ENCODE data around the gene DUT. TPM values are rescaled to one million over a fixed set of nuclear protein-coding genes. Genes with fewer than 3 reads are reported as not detected.

Gene DUT
- total RNA-seq, 2 donors from 2014 or later = 87.0 to 104 TPM

- no peak for TF ChIP-seq CTCF (IDR thresholded peaks at IDR 0.05)
- no peak for TF ChIP-seq POLR2A (IDR thresholded peaks at IDR 0.05)
- peak; percentile 8 for TF ChIP-seq POLR2AphosphoS5 (IDR thresholded peaks at IDR 0.05)
- H3K36me3 ChIP-seq = no peaks in the 10 kb centered on the region
Observed at GRCh38 chr15:48388016-48388851, 57.0 kb downstream of the DUT start.

GRCh38 chr15:48388910-48389309 is 57.7 kb downstream of the DUT start:
- WGBS = 17% methylated on average over 1 of the region's 1 CpG
- H3K9me3 ChIP-seq = no peaks in the 10 kb centered on the region
- DNase-seq (ENCODE audit: low spot score) = no peak

More at GRCh38 chr15:48388016-48388851, 57.0 kb downstream of the DUT start:
- Histone ChIP-seq H3K27ac (peak overlapping the region in 1 of 2 donors; percentile 2), H3K4me1 (replicated peaks) (peaks cover 8% of the 10 kb centered on the region), H3K27me3 (replicated peaks; ENCODE audit: insufficient read depth) (no peaks in the 10 kb centered on the region), H3K4me3 (no peak overlapping the region), H3K9me3 (no peaks in the 10 kb centered on the region)
- WGBS = 18% methylated on average over 4 of the region's 4 CpGs
- intact Hi-C loops (cut with DNase I) = no loop called here
- DNase-seq (ENCODE audit: low spot score) = peak; percentile 8

GRCh38 chr15:48389691-48390143 is 58.5 kb downstream of the DUT start:
- no peak overlapping the region for H3K4me3 ChIP-seq
- no peaks in the 10 kb centered on the region for H3K27me3 ChIP-seq (replicated peaks; ENCODE audit: insufficient read depth)
- H3K9me3 ChIP-seq = no peaks in the 10 kb centered on the region
- WGBS = 42% methylated on average over 3 of the region's 3 CpGs
- peaks cover 11% of the 10 kb centered on the region for H3K4me1 ChIP-seq (replicated peaks)
- intact Hi-C loops (cut with DNase I) = no loop called here
- H3K36me3 ChIP-seq = no peaks in the 10 kb centered on the region
- DNase-seq (ENCODE audit: low spot score) = no peak
- H3K27ac ChIP-seq = peak overlapping the region in 1 of 2 donors; percentile 13
- TF ChIP-seq POLR2AphosphoS5 (IDR thresholded peaks at IDR 0.05) (peak; percentile 9), POLR2A (IDR thresholded peaks at IDR 0.05) (no peak)

More at GRCh38 chr15:48388910-48389309, 57.7 kb downstream of the DUT start:
- Histone ChIP-seq H3K36me3 (no peaks in the 10 kb centered on the region), H3K4me3 (no peak overlapping the region), H3K4me1 (replicated peaks) (peaks cover 11% of the 10 kb centered on the region), H3K27ac (peak overlapping the region in 1 of 2 donors; percentile 2), H3K27me3 (replicated peaks; ENCODE audit: insufficient read depth) (no peaks in the 10 kb centered on the region)
- intact Hi-C loops (cut with DNase I) = no loop called here
- TF ChIP-seq CTCF (IDR thresholded peaks at IDR 0.05) = no peak
- no peak for TF ChIP-seq POLR2A (IDR thresholded peaks at IDR 0.05)
- no peak for TF ChIP-seq POLR2AphosphoS5 (IDR thresholded peaks at IDR 0.05)

- H3K27me3 ChIP-seq (replicated peaks; ENCODE audit: insufficient read depth) = no peaks in the 10 kb centered on the region
- H3K36me3 ChIP-seq = no peaks in the 10 kb centered on the region
- TF ChIP-seq POLR2A (IDR thresholded peaks at IDR 0.05) (no peak), POLR2AphosphoS5 (IDR thresholded peaks at IDR 0.05) (no peak), CTCF (IDR thresholded peaks at IDR 0.05) (no peak)
- intact Hi-C loops (cut with DNase I) = no loop called here
- DNase-seq (ENCODE audit: low spot score) = no peak
- H3K4me1 ChIP-seq (replicated peaks) = peaks cover 11% of the 10 kb centered on the region
- H3K4me3 ChIP-seq = no peak overlapping the region
- WGBS = 94% methylated on average over 2 of the region's 2 CpGs
- no peaks in the 10 kb centered on the region for H3K9me3 ChIP-seq
- peak overlapping the region; percentile 58 to 68 for H3K27ac ChIP-seq
Observed at GRCh38 chr15:48391950-48392349, 60.7 kb downstream of the DUT start.

GRCh38 chr15:48392356-48392755 is 61.1 kb downstream of the DUT start:
- peaks cover 11% of the 10 kb centered on the region for H3K4me1 ChIP-seq (replicated peaks)

More at GRCh38 chr15:48392356-48392755, 61.1 kb downstream of the DUT start:
- TF ChIP-seq CTCF (IDR thresholded peaks at IDR 0.05) (no peak), POLR2AphosphoS5 (IDR thresholded peaks at IDR 0.05) (peak; percentile 10)
- WGBS = 23% methylated on average over 4 of the region's 4 CpGs
- intact Hi-C loops (cut with DNase I) = no loop called here
- DNase-seq (ENCODE audit: low spot score) = peak; percentile 62
- Histone ChIP-seq H3K27ac (peak overlapping the region; percentile 58 to 68), H3K27me3 (replicated peaks; ENCODE audit: insufficient read depth) (no peaks in the 10 kb centered on the region), H3K4me3 (no peak overlapping the region), H3K9me3 (no peaks in the 10 kb centered on the region), H3K36me3 (no peaks in the 10 kb centered on the region)

Small RNAs within 50 kb of the gene (small RNA-seq; reads per million reads assigned to genes)
- 0 reads per million in 2 donors for gene RF00019

Other genes starting within 250 kb of the DUT start
- not detected for gene SLC24A5, start 210.4 kb upstream of the DUT start, total RNA-seq
- 10 to 100 TPM; 10.2 to 23.3 TPM for gene MYEF2, start 153.1 kb upstream of the DUT start, total RNA-seq
- not detected for gene CTXN2, start 139.8 kb upstream of the DUT start, total RNA-seq
- not detected for gene SLC12A1, start 125.1 kb upstream of the DUT start, total RNA-seq